ENCODE measurements around the gene SPACA7. TPM values are rescaled to one million over a fixed set of nuclear protein-coding genes. Genes with fewer than 3 reads are reported as not detected.

Gene SPACA7
- total RNA-seq, 1 donor, result not detected

DNA sequence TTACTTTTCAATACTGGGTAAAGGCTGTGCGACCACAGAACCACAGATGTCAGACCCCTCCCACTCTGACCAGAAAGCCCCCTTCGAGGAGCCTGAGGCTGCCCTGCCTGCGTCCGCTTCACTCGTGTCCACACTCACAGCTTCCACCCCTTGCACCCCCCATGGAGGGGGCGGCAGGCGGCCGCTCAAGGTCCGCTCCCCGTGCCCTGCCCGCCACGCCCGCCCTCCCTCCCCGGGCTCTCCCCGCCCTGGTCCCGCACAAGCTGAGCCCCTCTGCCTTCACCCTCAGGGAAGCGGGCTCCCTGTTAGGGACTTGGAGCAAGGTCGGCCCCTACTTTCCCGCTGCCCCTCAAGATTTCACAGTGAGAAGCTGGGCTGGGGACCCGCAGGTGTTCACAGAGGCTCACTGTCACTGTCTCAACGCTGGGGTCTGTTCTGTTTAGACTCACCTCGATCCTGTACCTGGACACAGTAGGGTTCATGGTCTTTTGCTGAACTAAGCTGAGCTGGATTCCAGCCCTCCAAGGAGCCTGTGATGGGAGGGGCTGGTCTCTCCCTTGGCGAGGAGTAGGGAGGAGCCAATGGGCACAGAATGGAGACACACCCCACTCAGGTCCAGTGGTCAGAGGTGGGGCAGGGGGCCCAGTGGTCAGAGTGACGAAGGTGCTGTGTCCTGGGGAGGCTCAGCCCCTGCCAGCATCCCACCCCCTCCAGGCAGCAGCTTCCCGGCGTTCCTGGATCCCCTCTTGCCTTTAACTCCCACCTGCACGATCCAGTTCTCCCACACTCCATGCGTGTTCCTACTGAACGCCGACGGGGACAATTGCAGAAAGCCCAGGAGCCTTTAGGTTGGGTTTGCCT is 69.5 kb downstream of the SPACA7 start:
- Histone ChIP-seq H3K4me3 (ENCODE audit: low read length) (no peak overlapping the region), H3K9me3 (ENCODE audit: low read depth, low read length) (no peaks in the 10 kb centered on the region), H3K4me1 (ENCODE audit: insufficient read depth, low read length) (no peaks in the 10 kb centered on the region), H3K27me3 (ENCODE audit: insufficient read depth, low read length) (peaks cover 3% of the 10 kb centered on the region)

DNA sequence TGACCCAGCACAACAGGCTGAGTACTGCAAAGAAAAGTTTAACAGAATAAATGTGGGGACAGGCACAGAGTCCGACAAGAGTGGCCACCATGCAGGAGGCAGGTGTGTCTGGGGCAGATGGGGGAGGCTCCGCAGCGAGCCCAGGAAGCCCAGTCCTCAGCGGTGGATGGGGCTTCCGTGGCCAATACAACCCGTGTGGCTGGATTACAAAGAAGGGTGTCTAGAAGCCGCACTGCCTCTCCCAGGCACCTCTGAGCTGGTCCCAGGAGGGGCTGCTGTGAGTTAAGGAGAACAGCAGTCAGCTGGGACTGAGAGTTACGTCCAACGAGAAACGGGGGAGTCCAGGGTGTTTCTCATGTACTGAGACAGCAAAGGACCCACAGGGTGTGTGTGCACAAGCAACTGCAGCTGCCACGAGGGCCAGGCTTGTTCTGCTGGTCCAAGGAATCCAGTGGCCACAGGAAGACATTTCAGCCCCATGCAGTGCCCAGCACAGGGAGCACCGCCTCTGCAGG is 70.2 kb downstream of the SPACA7 start:
- H3K27me3 ChIP-seq (ENCODE audit: insufficient read depth, low read length), result peaks cover 3% of the 10 kb centered on the region
- H3K4me1 ChIP-seq (ENCODE audit: insufficient read depth, low read length), result no peaks in the 10 kb centered on the region
- H3K4me3 ChIP-seq (ENCODE audit: low read length), result no peak overlapping the region
- no peaks in the 10 kb centered on the region for H3K9me3 ChIP-seq (ENCODE audit: low read depth, low read length)

DNA sequence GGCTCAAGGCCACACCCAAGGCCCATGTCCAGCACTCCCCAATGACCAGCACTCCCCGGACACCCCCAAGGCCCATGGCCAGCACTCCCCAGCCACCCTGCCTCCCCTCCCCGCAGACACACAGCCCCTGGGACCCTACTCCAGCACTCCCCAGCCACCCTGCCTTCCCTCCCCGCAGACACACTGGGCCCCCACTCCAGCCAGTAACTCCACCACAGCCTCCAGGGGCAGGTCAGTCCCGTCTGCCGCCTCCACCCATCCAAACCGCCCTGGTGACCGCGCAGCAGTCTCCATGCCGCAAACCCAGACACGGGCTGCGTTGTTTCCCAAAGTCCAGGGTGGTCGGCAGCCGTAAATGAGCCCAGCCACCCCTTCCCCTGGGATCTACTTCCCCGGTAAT is 70.7 kb downstream of the SPACA7 start:
- Histone ChIP-seq H3K9me3 (ENCODE audit: low read depth, low read length) (no peaks in the 10 kb centered on the region), H3K4me1 (ENCODE audit: insufficient read depth, low read length) (no peaks in the 10 kb centered on the region), H3K4me3 (ENCODE audit: low read length) (no peak overlapping the region), H3K27me3 (ENCODE audit: insufficient read depth, low read length) (peaks cover 3% of the 10 kb centered on the region)

- H3K4me3 ChIP-seq (ENCODE audit: low read length), result no peak overlapping the region
- H3K9me3 ChIP-seq (ENCODE audit: low read depth, low read length), result no peaks in the 10 kb centered on the region
- H3K4me1 ChIP-seq (ENCODE audit: insufficient read depth, low read length), result no peaks in the 10 kb centered on the region
- peaks cover 3% of the 10 kb centered on the region for H3K27me3 ChIP-seq (ENCODE audit: insufficient read depth, low read length)
Observed at GRCh38 chr13:112447306-112447705, 71.2 kb downstream of the SPACA7 start.

DNA sequence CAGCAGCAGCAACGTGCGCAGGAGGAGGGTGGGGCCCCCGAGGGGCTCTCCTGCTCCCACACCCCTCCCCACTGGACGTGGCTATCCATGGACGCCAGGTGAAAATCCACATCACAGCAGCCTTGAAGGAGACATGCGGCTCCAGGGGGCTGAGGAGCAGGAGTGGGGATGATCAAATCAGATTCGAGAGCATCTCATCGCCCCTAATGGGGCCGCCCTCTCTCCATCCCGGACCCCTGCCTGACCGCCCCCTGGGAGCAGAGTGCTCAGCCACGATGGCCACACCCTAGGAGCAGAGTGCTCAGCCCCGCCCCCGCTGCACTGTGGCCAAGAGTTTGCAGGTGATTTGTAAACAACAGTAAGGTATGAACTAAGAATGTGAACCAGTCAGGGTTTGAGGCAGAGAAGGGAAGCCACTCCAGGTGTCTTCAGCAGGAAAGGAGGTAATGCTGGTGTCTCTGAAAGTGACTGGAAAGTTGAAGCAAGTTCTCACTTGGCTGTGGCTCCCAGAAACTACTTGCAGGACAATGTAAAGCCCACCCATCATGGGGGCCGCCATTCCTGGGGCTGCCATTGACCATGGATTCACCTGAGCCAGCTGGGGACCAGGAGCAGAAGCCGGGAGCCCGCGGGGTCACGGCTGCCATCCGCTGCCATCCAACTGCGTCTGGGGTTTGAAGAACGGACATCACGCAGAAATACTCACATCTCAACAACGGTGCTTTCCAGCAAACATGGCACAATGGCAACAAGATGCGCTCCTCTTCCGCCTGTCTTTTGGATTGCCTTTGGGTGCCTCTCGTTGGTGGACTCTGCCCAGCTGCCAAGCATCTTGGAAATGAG is 71.8 kb downstream of the SPACA7 start:
- Histone ChIP-seq H3K27me3 (ENCODE audit: insufficient read depth, low read length) (peaks cover 3% of the 10 kb centered on the region), H3K9me3 (ENCODE audit: low read depth, low read length) (no peaks in the 10 kb centered on the region), H3K4me3 (ENCODE audit: low read length) (no peak overlapping the region), H3K4me1 (ENCODE audit: insufficient read depth, low read length) (no peaks in the 10 kb centered on the region)

- Histone ChIP-seq H3K4me1 (ENCODE audit: insufficient read depth, low read length) (no peaks in the 10 kb centered on the region), H3K9me3 (ENCODE audit: low read depth, low read length) (no peaks in the 10 kb centered on the region), H3K4me3 (ENCODE audit: low read length) (no peak overlapping the region), H3K27me3 (ENCODE audit: insufficient read depth, low read length) (no peaks in the 10 kb centered on the region)
Observed at GRCh38 chr13:112448621-112449544, 72.7 kb downstream of the SPACA7 start.

- Histone ChIP-seq H3K4me1 (ENCODE audit: insufficient read depth, low read length) (no peaks in the 10 kb centered on the region), H3K4me3 (ENCODE audit: low read length) (no peak overlapping the region), H3K27me3 (ENCODE audit: insufficient read depth, low read length) (no peaks in the 10 kb centered on the region), H3K9me3 (ENCODE audit: low read depth, low read length) (no peaks in the 10 kb centered on the region)
Observed at GRCh38 chr13:112449545-112449930, 73.4 kb downstream of the SPACA7 start.

DNA sequence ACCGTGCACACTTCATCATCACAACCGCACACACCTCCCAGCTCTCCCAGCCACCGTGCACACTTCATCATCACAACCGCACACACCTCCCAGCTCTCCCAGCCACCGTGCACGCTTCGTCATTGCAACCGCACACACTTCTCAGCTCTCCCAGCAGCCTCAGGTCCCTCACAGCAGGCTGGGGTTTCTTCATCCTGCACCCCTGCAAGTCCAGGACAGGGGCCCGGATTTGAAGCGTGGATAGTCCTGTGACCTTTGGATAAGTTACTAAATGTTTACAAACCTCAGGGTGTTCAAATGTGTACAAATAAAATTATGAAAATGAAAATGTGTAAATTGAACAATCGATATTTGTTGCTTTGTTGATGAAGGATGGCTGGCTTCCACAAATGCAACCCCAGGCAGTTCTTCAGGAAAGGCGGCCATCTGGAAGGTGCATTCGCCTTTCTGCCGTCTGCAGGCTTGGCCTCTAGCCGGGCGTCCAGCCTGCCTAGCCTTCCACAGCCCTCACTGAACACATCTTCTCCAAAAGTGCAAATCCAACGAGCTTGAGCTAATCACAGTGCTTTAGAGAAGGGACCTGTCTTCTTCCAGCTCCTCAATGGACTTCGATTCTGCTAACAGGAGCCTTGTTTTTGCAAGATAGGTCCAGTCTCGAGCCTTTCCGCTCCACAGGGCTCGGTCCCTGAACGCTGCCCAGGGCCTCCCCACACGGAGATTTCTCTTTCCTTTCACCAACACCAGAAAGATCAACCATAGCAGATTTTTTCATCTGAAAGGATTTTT is 74.2 kb downstream of the SPACA7 start:
- no peaks in the 10 kb centered on the region for H3K9me3 ChIP-seq (ENCODE audit: low read depth, low read length)
- H3K4me1 ChIP-seq (ENCODE audit: insufficient read depth, low read length), result no peaks in the 10 kb centered on the region
- H3K4me3 ChIP-seq (ENCODE audit: low read length), result no peak overlapping the region
- no peaks in the 10 kb centered on the region for H3K27me3 ChIP-seq (ENCODE audit: insufficient read depth, low read length)

- Histone ChIP-seq H3K4me1 (ENCODE audit: insufficient read depth, low read length) (no peaks in the 10 kb centered on the region), H3K9me3 (ENCODE audit: low read depth, low read length) (no peaks in the 10 kb centered on the region), H3K27me3 (ENCODE audit: insufficient read depth, low read length) (no peaks in the 10 kb centered on the region), H3K4me3 (ENCODE audit: low read length) (no peak overlapping the region)
Observed at GRCh38 chr13:112450904-112451240, 74.7 kb downstream of the SPACA7 start.

- H3K4me3 ChIP-seq (ENCODE audit: low read length), result no peak overlapping the region
- no peaks in the 10 kb centered on the region for H3K27me3 ChIP-seq (ENCODE audit: insufficient read depth, low read length)
- no peaks in the 10 kb centered on the region for H3K4me1 ChIP-seq (ENCODE audit: insufficient read depth, low read length)
- H3K9me3 ChIP-seq (ENCODE audit: low read depth, low read length), result no peaks in the 10 kb centered on the region
Observed at GRCh38 chr13:112451512-112452379, 75.6 kb downstream of the SPACA7 start.

DNA sequence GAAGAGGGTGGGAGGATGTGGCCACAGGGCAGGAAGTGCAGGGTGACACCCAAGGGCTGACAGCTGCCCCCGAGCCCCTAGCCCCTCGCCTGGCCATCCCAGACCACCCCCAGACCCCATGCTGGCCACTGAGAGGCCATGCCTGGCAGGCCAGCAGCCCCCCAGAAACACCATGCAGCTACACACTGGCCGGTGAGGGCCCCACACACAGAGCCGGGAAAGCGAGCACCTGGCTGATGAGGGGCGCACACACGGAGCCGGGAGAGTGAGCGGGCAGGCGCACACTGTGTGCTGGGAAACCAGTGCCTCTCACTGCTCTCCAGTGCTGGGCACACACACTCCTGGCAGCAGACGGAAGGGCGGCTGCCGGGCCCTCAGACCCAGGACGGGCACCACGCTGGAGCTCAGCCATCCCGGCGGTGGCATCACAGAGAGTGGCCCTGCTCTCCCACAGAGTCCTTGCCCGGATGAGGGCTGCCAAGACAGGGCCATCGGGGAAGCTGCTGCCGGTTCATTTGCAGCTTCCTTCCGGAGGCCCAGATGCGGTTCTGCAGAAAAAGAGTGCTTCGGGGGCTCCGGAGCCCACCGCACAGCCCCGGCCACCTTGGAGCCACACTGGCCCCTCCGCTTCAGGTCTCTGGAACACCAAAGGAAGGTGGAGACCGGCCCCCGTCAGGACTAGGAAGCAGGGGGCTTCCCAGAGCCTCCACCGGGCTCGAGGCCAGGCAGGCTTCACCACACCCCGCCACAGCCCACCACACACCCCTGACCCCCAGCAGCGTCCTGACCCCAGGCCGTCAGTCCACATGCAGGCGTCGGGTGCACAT is 76.4 kb downstream of the SPACA7 start:
- H3K4me1 ChIP-seq (ENCODE audit: insufficient read depth, low read length), result no peaks in the 10 kb centered on the region
- H3K4me3 ChIP-seq (ENCODE audit: low read length), result no peak overlapping the region
- no peaks in the 10 kb centered on the region for H3K27me3 ChIP-seq (ENCODE audit: insufficient read depth, low read length)
- no peaks in the 10 kb centered on the region for H3K9me3 ChIP-seq (ENCODE audit: low read depth, low read length)

DNA sequence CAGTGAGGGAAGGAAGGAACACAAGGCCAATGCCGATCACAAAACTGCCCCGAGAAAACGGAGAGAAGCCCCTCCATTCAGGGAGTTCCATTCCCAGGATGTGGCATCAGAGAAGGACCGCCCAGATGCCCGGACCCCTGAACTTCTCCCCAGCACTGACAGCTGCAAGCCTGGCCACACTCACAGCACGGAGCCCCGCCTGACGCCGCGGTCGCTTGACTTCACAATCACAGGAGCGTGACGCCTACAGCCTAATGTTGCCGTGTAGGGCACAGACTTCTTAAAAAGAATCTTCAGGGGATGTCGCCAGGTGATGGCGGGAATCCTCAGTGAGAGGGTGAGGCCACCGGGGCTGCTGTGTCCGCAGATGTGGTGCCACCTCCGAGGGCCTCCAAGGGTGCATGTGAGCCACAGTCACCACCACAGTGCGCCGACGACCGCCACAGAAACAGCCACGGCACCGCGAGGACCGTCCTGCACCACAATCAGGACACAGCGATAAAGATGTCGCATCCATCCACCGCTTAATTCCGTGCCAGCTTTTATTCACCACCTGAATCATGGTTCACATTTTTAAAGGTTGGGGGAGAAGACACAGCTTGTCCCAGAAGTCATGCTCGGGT is 77.2 kb downstream of the SPACA7 start:
- Histone ChIP-seq H3K27me3 (ENCODE audit: insufficient read depth, low read length) (no peaks in the 10 kb centered on the region), H3K9me3 (ENCODE audit: low read depth, low read length) (no peaks in the 10 kb centered on the region), H3K4me1 (ENCODE audit: insufficient read depth, low read length) (no peaks in the 10 kb centered on the region), H3K4me3 (ENCODE audit: low read length) (no peak overlapping the region)
